Spleen (tissue), 11 donors: ENCODE data around the gene MLLT10. TPM values are rescaled to one million over a fixed set of nuclear protein-coding genes. Genes with fewer than 3 reads are reported as not detected.

Experiments used
- DNase-seq: peaks from one replicate; pipeline ENCODE4 v3.0.0-alpha.2; 2020
- H3K27ac ChIP-seq, 8 donors: fragments of 200-600 bp; sonication (generic) in 7 of 8; 1 replicate in 4 of 8; 2 replicates in 4 of 8; pipeline versions ENCODE4 v1.5.0 to v1.8.0; 2016 to 2021; ENCODE audit warnings: inconsistent platforms in 4 of 8, mild to moderate bottlenecking in 4 of 8, moderate library complexity in 1 of 8
- H3K27me3 ChIP-seq, 7 donors: fragments of 200-600 bp; sonication (generic) in 6 of 7; replicated peaks in 1 of 7; 1 replicate in 4 of 7; 2 replicates in 3 of 7; pipeline versions ENCODE4 v1.5.0 to v1.8.0; 2016 to 2021; ENCODE audit warnings: inconsistent platforms in 3 of 7, mild to moderate bottlenecking in 1 of 7
- H3K36me3 ChIP-seq, 6 donors: fragments of 200-600 bp; sonication (generic) in 5 of 6; 1 replicate in 4 of 6; 2 replicates in 2 of 6; pipeline versions ENCODE4 v1.5.0 to v1.8.0; 2016 to 2021; ENCODE audit warnings: inconsistent platforms in 2 of 6
- H3K4me1 ChIP-seq, 6 donors: fragments of 200-600 bp; sonication (generic) in 5 of 6; 1 replicate in 3 of 6; 2 replicates in 3 of 6; pipeline versions ENCODE4 v1.5.0 to v1.8.0; 2016 to 2021; ENCODE audit warnings: inconsistent platforms in 3 of 6
- H3K4me3 ChIP-seq, 8 donors: fragments of 200-600 bp; sonication (generic) in 7 of 8; 1 replicate in 4 of 8; 2 replicates in 4 of 8; pipeline versions ENCODE4 v1.5.0 to v1.8.0; 2016 to 2021; ENCODE audit warnings: inconsistent platforms in 4 of 8, mild to moderate bottlenecking in 4 of 8, moderate library complexity in 2 of 8
- H3K9me3 ChIP-seq, 8 donors: fragments of 200-600 bp; sonication (generic) in 7 of 8; 1 replicate in 4 of 8; 2 replicates in 4 of 8; pipeline versions ENCODE4 v1.5.0 to v1.8.0; 2016 to 2021; ENCODE audit warnings: inconsistent platforms in 4 of 8
- POLR2A ChIP-seq, 3 donors: fragments of 450-650 bp; IDR thresholded peaks; one replicate each; pipeline ENCODE4 v1.5.1; 2017; ENCODE audit warnings: antibody characterized with exemption in 3 of 3, mild to moderate bottlenecking in 1 of 3
- POLR2AphosphoS5 ChIP-seq, 3 donors: sonication (generic); formaldehyde crosslinking; IDR thresholded peaks; one replicate each; pipeline ENCODE4 v1.5.1; 2017; ENCODE audit warnings: antibody characterized with exemption in 3 of 3
- WGBS, 5 donors: extraction: QIAGEN DNeasy Blood & Tissue Kit in 3 of 5; methylation state at CpG; one replicate each; pipeline versions ENCODE4 v1.1.5 to v1.1.7; 2013 to 2018; 5-methylcytosine and 5-hydroxymethylcytosine counted together
- intact Hi-C: fragments of 100-400 bp; cut with DNase I; formaldehyde crosslinking; loops from one replicate; pipeline ENCODE4 v1.15.0; 2023; ENCODE audit warnings: low total_unique reads
- polyA plus RNA-seq, 3 donors: library from polyadenylated mRNA; stranded (reverse); fragments of 200-250 nt; gene quantifications; one replicate each; pipeline ENCODE4 v1.2.1, GENCODE V29; 2013
- total RNA-seq, 7 donors: library from RNA; depleted of rRNA in 3 of 7; stranded (reverse); fragments of >200 nt in 3 of 7; fragmentation: NEBNext Ultra II Directional in 4 of 7; extraction: Animal tissue kit (Norgen Biotek cat#: 25700) in 4 of 7; gene quantifications; one replicate each; pipeline versions ENCODE4 v1.1.0 to v1.2.1, GENCODE V29; 2016 to 2021
- TF ChIP-seq, protein P1 (sequence below), 11 experiments: fragments of 200-600 bp in 7 of 11; fragments of 450-650 bp in 4 of 11; sonication (generic) in 4 of 11; IDR thresholded peaks in 8 of 11; conservative IDR thresholded peaks in 3 of 11; 1 replicate in 7 of 11; 2 replicates in 4 of 11; pipeline versions ENCODE4 v1.4.0 to v1.8.0; 2016 to 2021; ENCODE audit warnings: antibody characterized with exemption in 11 of 11, inconsistent platforms in 4 of 11, mild to moderate bottlenecking in 1 of 11
- donor health status: healthy with polysubstance abuse.
- donor health status: DM: no; HTN: no; CAD: no; lungs with moderate emphysema.
- donor health status: DM: no; HTN: no; CAD: no.
- donor health status: Bipolar disorder and iron deficiency.
- donor health status: healthy.
- donor health status: DM: no; HTN: no; CAD: no.
- donor health status: DM: yes; HTN: yes; CAD: no.

The MLLT10 gene
- total and polyA plus RNA-seq, 10 donors, result 9.5 to 58.1 (median 43.0) TPM

DNA sequence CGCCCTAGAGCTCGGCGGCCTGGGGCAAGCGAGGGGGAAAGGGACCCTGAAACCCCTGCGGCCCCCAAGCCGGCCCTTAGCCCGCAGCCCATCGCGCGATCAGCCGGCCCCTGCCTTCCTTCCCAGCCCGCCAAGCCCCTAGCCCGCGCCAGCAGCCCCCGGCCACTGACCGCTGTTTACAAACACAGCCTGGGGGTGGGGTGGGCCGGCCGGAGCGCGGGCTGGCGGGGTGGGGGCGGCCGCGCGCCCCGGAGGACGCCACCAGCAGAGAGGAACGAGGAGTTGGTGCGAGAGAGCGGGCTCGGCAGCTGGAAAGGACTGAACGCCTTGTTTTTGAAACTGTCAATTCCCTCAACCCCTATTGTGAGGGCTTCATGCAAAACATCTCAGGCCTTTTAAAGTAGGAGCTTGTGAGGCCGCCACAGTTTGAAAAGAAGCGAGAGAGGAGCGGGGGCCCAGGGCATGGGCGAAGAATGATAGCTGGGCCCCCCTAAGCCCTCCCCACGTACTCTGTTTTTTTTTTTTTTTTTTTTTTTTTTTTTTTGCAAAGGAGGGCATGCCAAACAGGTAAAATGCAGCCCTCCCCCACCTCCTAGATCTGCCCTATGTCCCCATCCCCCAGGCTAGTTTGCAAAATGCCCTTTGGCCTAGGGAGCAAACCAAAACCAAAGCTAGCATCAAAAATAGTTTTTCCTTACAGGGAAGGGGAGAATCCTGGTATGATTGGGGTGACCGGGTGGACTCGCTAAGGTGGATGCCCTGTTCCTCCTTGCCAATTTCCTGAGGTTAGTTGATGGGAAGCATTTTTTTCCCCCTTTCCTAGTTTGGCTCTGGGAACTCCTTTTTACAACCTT is 23.6 kb upstream of the MLLT10 start:
- Histone ChIP-seq H3K27me3 (peaks cover 7 to 79% (median 25%) of the 10 kb centered on the region in 7 donors), H3K4me3 (peak overlapping the region; percentile 9 to 58 (median 24)), H3K27ac (no peak overlapping the region), H3K4me1 (peaks cover 0 to 14% (median 6%) of the 10 kb centered on the region in 6 donors), H3K36me3 (no peaks in the 10 kb centered on the region), H3K9me3 (no peaks in the 10 kb centered on the region)
- DNase-seq, result no peak
- TF ChIP-seq POLR2A (IDR thresholded peaks at IDR 0.05) (no peak), POLR2AphosphoS5 (IDR thresholded peaks at IDR 0.05) (no peak)
- TF ChIP-seq, protein P1, sequence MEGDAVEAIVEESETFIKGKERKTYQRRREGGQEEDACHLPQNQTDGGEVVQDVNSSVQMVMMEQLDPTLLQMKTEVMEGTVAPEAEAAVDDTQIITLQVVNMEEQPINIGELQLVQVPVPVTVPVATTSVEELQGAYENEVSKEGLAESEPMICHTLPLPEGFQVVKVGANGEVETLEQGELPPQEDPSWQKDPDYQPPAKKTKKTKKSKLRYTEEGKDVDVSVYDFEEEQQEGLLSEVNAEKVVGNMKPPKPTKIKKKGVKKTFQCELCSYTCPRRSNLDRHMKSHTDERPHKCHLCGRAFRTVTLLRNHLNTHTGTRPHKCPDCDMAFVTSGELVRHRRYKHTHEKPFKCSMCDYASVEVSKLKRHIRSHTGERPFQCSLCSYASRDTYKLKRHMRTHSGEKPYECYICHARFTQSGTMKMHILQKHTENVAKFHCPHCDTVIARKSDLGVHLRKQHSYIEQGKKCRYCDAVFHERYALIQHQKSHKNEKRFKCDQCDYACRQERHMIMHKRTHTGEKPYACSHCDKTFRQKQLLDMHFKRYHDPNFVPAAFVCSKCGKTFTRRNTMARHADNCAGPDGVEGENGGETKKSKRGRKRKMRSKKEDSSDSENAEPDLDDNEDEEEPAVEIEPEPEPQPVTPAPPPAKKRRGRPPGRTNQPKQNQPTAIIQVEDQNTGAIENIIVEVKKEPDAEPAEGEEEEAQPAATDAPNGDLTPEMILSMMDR (IDR thresholded peaks at IDR 0.05 in 8 of 11, conservative IDR thresholded peaks at IDR 0.05 in 3 of 11), result no peak
- WGBS, 5 donors, result 21 to 27% (median 26%) methylated on average over 37 to 39 of the region's 39 CpGs
- intact Hi-C loops, result no loop called here

DNA sequence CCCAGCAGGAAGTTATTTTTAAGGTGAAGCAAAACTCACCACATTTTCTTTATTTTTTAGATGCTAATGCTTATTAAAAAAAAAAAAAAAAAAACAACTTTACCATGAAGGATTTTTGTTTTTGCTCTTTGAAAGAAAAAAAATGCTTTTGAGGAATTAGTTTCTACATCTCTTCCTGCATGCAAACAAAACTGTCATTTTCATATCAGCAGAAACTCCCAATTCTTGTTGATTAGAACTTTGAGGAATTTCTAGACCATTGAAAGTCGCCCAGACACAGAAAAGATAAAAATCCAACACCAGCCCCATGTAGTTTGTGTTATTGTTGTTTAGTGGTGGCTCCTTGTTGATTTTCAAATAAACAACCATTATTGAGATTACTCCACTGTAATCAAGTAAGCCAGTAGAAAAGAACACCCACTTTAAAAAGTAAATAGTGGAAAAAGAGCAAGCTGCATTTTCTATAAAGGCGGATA is 22.9 kb upstream of the MLLT10 start:
- Histone ChIP-seq H3K4me1 (peaks cover 2 to 20% (median 11%) of the 10 kb centered on the region in 6 donors), H3K4me3 (no peak overlapping the region), H3K36me3 (no peaks in the 10 kb centered on the region), H3K27ac (no peak overlapping the region), H3K9me3 (no peaks in the 10 kb centered on the region), H3K27me3 (peaks cover 7 to 81% (median 32%) of the 10 kb centered on the region in 7 donors)
- WGBS, 5 donors, result 86 to 94% (median 91%) methylated on average over 2 of the region's 2 CpGs
- DNase-seq, result no peak
- intact Hi-C loops, result no loop called here
- no peak for TF ChIP-seq POLR2A (IDR thresholded peaks at IDR 0.05)
- no peak for TF ChIP-seq POLR2AphosphoS5 (IDR thresholded peaks at IDR 0.05)
- TF ChIP-seq, protein P1 (IDR thresholded peaks at IDR 0.05 in 8 of 11, conservative IDR thresholded peaks at IDR 0.05 in 3 of 11), result no peak

DNA sequence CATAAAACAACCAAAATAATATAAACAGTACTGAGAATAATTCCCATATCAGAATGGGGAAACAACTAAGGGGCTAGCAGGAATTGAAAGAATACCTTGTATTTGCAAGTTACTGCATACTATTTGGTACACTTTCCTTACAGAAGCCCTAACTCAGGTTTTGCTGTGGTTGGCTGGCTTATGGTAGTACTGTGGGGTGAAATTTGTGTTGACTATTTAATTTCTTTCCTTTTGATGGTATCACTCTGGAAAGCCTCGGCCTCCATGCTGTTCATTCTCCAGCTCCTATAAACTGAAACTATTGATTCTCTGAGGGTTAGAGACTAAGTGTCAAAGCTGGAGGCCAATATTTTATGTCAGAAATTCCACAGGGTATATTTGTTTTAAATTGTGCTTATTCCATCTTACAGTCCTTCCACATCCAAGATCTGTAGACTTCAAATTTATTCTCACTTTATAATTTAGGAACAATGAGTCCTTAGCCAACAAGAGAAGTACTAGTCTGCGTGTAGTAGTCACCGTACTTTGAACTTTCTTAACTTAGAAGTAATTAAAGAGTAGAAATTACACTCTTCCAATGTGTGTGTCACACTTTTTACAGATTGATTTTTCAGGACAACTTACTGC is 22.0 kb upstream of the MLLT10 start:
- no peak overlapping the region for H3K27ac ChIP-seq
- peaks cover 7 to 90% (median 35%) of the 10 kb centered on the region in 7 donors for H3K27me3 ChIP-seq
- peaks cover 5 to 26% (median 14%) of the 10 kb centered on the region in 6 donors for H3K4me1 ChIP-seq
- TF ChIP-seq POLR2AphosphoS5 (IDR thresholded peaks at IDR 0.05), result no peak
- TF ChIP-seq POLR2A (IDR thresholded peaks at IDR 0.05), result no peak
- TF ChIP-seq, protein P1 (IDR thresholded peaks at IDR 0.05 in 8 of 11, conservative IDR thresholded peaks at IDR 0.05 in 3 of 11), result no peak
- no peak overlapping the region for H3K4me3 ChIP-seq
- no peak for DNase-seq
- no peaks in the 10 kb centered on the region for H3K9me3 ChIP-seq
- intact Hi-C loops, result no loop called here
- H3K36me3 ChIP-seq, result no peaks in the 10 kb centered on the region
- 83 to 99% (median 94%) methylated on average over 3 of the region's 3 CpGs for WGBS, 5 donors
